Activated naive CD4-positive, alpha-beta T cell treated with anti-CD3 and anti-CD28 coated beads for 36 hours (primary cell): ENCODE data around the gene CTXN3. TPM values are rescaled to one million over a fixed set of nuclear protein-coding genes. Genes with fewer than 3 reads are reported as not detected.

ENCODE experiments used
- CTCF ChIA-PET: fragments of 350-600 bp; sonication (Branson Sonifier 250); formaldehyde crosslinking; loops from one replicate; lab custom pipeline; 2021; ENCODE audit warnings: antibody characterized with exemption; lab: Charles Lee
- DNase-seq: peaks from one replicate; pipeline ENCODE4 v3.0.0-alpha.2; 2020
- H3K27ac Mint-ChIP-seq: one replicate; pipeline ENCODE4 v1.8.0; 2021; ENCODE audit warnings: mild to moderate bottlenecking, mixed read lengths
- H3K27me3 Mint-ChIP-seq: one replicate; pipeline ENCODE4 v1.8.0; 2021; ENCODE audit warnings: low read depth, mixed read lengths
- H3K36me3 Mint-ChIP-seq: one replicate; pipeline ENCODE4 v1.8.0; 2021; ENCODE audit warnings: low read depth, mixed read lengths
- H3K4me1 Mint-ChIP-seq: one replicate; pipeline ENCODE4 v1.8.0; 2021; ENCODE audit warnings: low read depth, mixed read lengths
- H3K4me3 Mint-ChIP-seq: one replicate; pipeline ENCODE4 v1.8.0; 2021; ENCODE audit warnings: mild to moderate bottlenecking, moderate library complexity, mixed read lengths
- H3K9me3 Mint-ChIP-seq: one replicate; pipeline ENCODE4 v1.8.0; 2021; ENCODE audit warnings: mixed read lengths
- intact Hi-C: fragments of 100-400 bp; cut with micrococcal nuclease; formaldehyde crosslinking; loops from one replicate; pipeline ENCODE4 v1.15.1; 2023
- total RNA-seq, 2 experiments: library from RNA; stranded (reverse); gene quantifications; one replicate each; pipeline ENCODE4 v1.2.3, GENCODE V29; 2021

The CTXN3 gene
- total RNA-seq, 2 experiments from 2014 or later = not detected

GRCh38 chr5:127619908-127620479 is 28.9 kb upstream of the CTXN3 start:
- peaks cover 3% of the 10 kb centered on the region for H3K27me3 Mint-ChIP-seq
- H3K27ac Mint-ChIP-seq = no peak overlapping the region
- H3K9me3 Mint-ChIP-seq = peaks cover 4% of the 10 kb centered on the region
- CTCF ChIA-PET = no interaction called here
- no peaks in the 10 kb centered on the region for H3K36me3 Mint-ChIP-seq
- no peak overlapping the region for H3K4me3 Mint-ChIP-seq
- DNase-seq = no peak
- H3K4me1 Mint-ChIP-seq = no peaks in the 10 kb centered on the region
- intact Hi-C loops = no loop called here

GRCh38 chr5:127621601-127622325 is 27.1 kb upstream of the CTXN3 start:
- H3K27ac Mint-ChIP-seq = no peak overlapping the region
- intact Hi-C loops = no loop called here
- DNase-seq = no peak
- CTCF ChIA-PET = no interaction called here
- peaks cover 3% of the 10 kb centered on the region for H3K27me3 Mint-ChIP-seq
- H3K36me3 Mint-ChIP-seq = no peaks in the 10 kb centered on the region
- peaks cover 4% of the 10 kb centered on the region for H3K9me3 Mint-ChIP-seq
- H3K4me3 Mint-ChIP-seq = no peak overlapping the region
- no peaks in the 10 kb centered on the region for H3K4me1 Mint-ChIP-seq

GRCh38 chr5:127634007-127634406 is 14.9 kb upstream of the CTXN3 start:
- Mint-ChIP-seq H3K27ac (no peak overlapping the region), H3K27me3 (peaks cover 13% of the 10 kb centered on the region), H3K9me3 (no peaks in the 10 kb centered on the region), H3K36me3 (no peaks in the 10 kb centered on the region), H3K4me1 (no peaks in the 10 kb centered on the region), H3K4me3 (no peak overlapping the region)
- CTCF ChIA-PET = no interaction called here
- DNase-seq = no peak
- intact Hi-C loops = no loop called here

GRCh38 chr5:127639828-127640227 is 9.1 kb upstream of the CTXN3 start:
- Mint-ChIP-seq H3K9me3 (no peaks in the 10 kb centered on the region), H3K4me1 (no peaks in the 10 kb centered on the region), H3K36me3 (no peaks in the 10 kb centered on the region), H3K27ac (no peak overlapping the region), H3K27me3 (peaks cover 14% of the 10 kb centered on the region), H3K4me3 (no peak overlapping the region)
- DNase-seq = no peak
- CTCF ChIA-PET = no interaction called here
- intact Hi-C loops = no loop called here

- no peaks in the 10 kb centered on the region for H3K9me3 Mint-ChIP-seq
- H3K36me3 Mint-ChIP-seq = no peaks in the 10 kb centered on the region
- DNase-seq = no peak
- intact Hi-C loops = no loop called here
- CTCF ChIA-PET = no interaction called here
- no peak overlapping the region for H3K27ac Mint-ChIP-seq
- H3K4me1 Mint-ChIP-seq = no peaks in the 10 kb centered on the region
- H3K27me3 Mint-ChIP-seq = peaks cover 5% of the 10 kb centered on the region
- H3K4me3 Mint-ChIP-seq = no peak overlapping the region
Observed at GRCh38 chr5:127642949-127643348, 5.9 kb upstream of the CTXN3 start.

GRCh38 chr5:127643607-127644006 is 5.3 kb upstream of the CTXN3 start:
- no peaks in the 10 kb centered on the region for H3K36me3 Mint-ChIP-seq
- intact Hi-C loops = no loop called here
- H3K27me3 Mint-ChIP-seq = peaks cover 2% of the 10 kb centered on the region
- H3K4me3 Mint-ChIP-seq = no peak overlapping the region
- H3K27ac Mint-ChIP-seq = no peak overlapping the region
- H3K4me1 Mint-ChIP-seq = no peaks in the 10 kb centered on the region
- CTCF ChIA-PET = no interaction called here
- no peak for DNase-seq
- no peaks in the 10 kb centered on the region for H3K9me3 Mint-ChIP-seq

- Mint-ChIP-seq H3K27me3 (no peaks in the 10 kb centered on the region), H3K36me3 (no peaks in the 10 kb centered on the region), H3K4me3 (no peak overlapping the region), H3K27ac (no peak overlapping the region), H3K4me1 (no peaks in the 10 kb centered on the region), H3K9me3 (no peaks in the 10 kb centered on the region)
- DNase-seq = no peak
- intact Hi-C loops = no loop called here
- CTCF ChIA-PET = interaction anchor here (1.7 kb wide), 1 partner anchor 14 kb away, joined by 3 read pairs; no protein-coding TSS in a partner anchor
Observed at GRCh38 chr5:127645300-127645726, 3.6 kb upstream of the CTXN3 start.

GRCh38 chr5:127647361-127647958 is 1.4 kb upstream of the CTXN3 start:
- intact Hi-C loops = no loop called here
- Mint-ChIP-seq H3K27me3 (no peaks in the 10 kb centered on the region), H3K4me1 (no peaks in the 10 kb centered on the region), H3K36me3 (no peaks in the 10 kb centered on the region), H3K27ac (no peak overlapping the region), H3K4me3 (no peak overlapping the region), H3K9me3 (no peaks in the 10 kb centered on the region)
- CTCF ChIA-PET = interaction anchor here (1.0 kb wide), 1 partner anchor 56 kb away, joined by 3 read pairs; no protein-coding TSS in a partner anchor
- no peak for DNase-seq

- Mint-ChIP-seq H3K36me3 (no peaks in the 10 kb centered on the region), H3K4me3 (no peak overlapping the region), H3K27me3 (no peaks in the 10 kb centered on the region), H3K27ac (no peak overlapping the region), H3K4me1 (no peaks in the 10 kb centered on the region), H3K9me3 (no peaks in the 10 kb centered on the region)
- no peak for DNase-seq
- CTCF ChIA-PET = interaction anchor here (0.6 kb wide), 1 partner anchor 96 kb away, joined by 3 read pairs; no protein-coding TSS in a partner anchor
- intact Hi-C loops = no loop called here
Observed at GRCh38 chr5:127650022-127650421, 1.1 kb downstream of the CTXN3 start.

- CTCF ChIA-PET = interaction anchor here (0.6 kb wide), 1 partner anchor 96 kb away, joined by 3 read pairs; no protein-coding TSS in a partner anchor
- H3K27me3 Mint-ChIP-seq = no peaks in the 10 kb centered on the region
- intact Hi-C loops = no loop called here
- H3K4me1 Mint-ChIP-seq = no peaks in the 10 kb centered on the region
- no peak overlapping the region for H3K4me3 Mint-ChIP-seq
- no peak overlapping the region for H3K27ac Mint-ChIP-seq
- no peaks in the 10 kb centered on the region for H3K36me3 Mint-ChIP-seq
- no peaks in the 10 kb centered on the region for H3K9me3 Mint-ChIP-seq
- no peak for DNase-seq
Observed at GRCh38 chr5:127650649-127651048, 1.8 kb downstream of the CTXN3 start.

GRCh38 chr5:127652952-127653611 is 4.2 kb downstream of the CTXN3 start:
- CTCF ChIA-PET = no interaction called here
- Mint-ChIP-seq H3K36me3 (no peaks in the 10 kb centered on the region), H3K4me1 (no peaks in the 10 kb centered on the region), H3K9me3 (no peaks in the 10 kb centered on the region), H3K27me3 (peaks cover 8% of the 10 kb centered on the region), H3K27ac (no peak overlapping the region), H3K4me3 (no peak overlapping the region)
- intact Hi-C loops = no loop called here
- no peak for DNase-seq

GRCh38 chr5:127656825-127657224 is 7.9 kb downstream of the CTXN3 start:
- Mint-ChIP-seq H3K4me3 (no peak overlapping the region), H3K27ac (no peak overlapping the region), H3K4me1 (no peaks in the 10 kb centered on the region), H3K36me3 (no peaks in the 10 kb centered on the region), H3K9me3 (no peaks in the 10 kb centered on the region), H3K27me3 (peaks cover 8% of the 10 kb centered on the region)
- intact Hi-C loops = no loop called here
- CTCF ChIA-PET = interaction anchor here (0.6 kb wide), 2 partner anchors 174 to 449 kb away, joined by 3 to 4 read pairs; no protein-coding TSS in a partner anchor
- no peak for DNase-seq
